AG09309 (cell line): ENCODE results near the gene ANKMY2.

Source experiments
- DNase-seq: peaks from one replicate; pipeline ENCODE4 v3.0.0-alpha.2; 2010; ENCODE audit warnings: low read depth
- H3K4me3 ChIP-seq: 2 replicates; pipeline ENCODE4 v1.5.1; 2011; ENCODE audit warnings: mild to moderate bottlenecking, low read depth, low read length, moderate library complexity; ENCODE audit not compliant: control insufficient read depth
- CTCF ChIP-seq: IDR thresholded peaks from 2 replicates; pipeline ENCODE4 v1.5.1; 2011; ENCODE audit warnings: mild to moderate bottlenecking, low read depth, low read length, inconsistent platforms; ENCODE audit not compliant: insufficient read depth, control insufficient read depth; ENCODE audit errors: missing control alignments

Gene ANKMY2

GRCh38 chr7:16627236-16627635 is 18.3 kb downstream of the ANKMY2 start:
- no peak overlapping the region for H3K4me3 ChIP-seq
- no peak for TF ChIP-seq CTCF
- DNase-seq = peak; percentile 39

GRCh38 chr7:16626388-16626787 is 19.2 kb downstream of the ANKMY2 start:
- DNase-seq = no peak
- no peak for TF ChIP-seq CTCF
- H3K4me3 ChIP-seq = no peak overlapping the region

GRCh38 chr7:16619979-16620408 is 25.6 kb downstream of the ANKMY2 start:
- H3K4me3 ChIP-seq = no peak overlapping the region
- TF ChIP-seq CTCF = no peak
- no peak for DNase-seq

DNA sequence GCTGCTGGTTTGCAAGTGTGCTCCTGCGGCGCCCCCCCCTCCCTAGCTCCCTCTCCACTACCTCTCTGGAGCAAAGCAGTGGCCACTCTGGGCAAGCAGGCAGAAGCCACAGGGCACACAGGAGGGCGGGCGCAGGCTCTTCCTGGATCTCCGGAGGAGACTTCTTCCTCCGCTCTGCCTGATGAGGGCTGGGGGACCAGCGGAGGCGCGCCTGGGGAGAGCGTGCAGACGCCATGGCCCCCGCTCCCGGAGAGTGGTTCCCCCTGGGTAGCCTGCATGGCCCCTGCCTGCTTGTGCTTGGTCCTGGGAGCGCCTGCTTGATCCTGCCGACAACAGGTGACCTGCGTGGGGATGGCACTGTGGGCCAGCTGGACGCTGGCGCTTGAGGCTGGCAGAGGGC is 29.0 kb downstream of the ANKMY2 start:
- no peak for TF ChIP-seq CTCF
- no peak overlapping the region for H3K4me3 ChIP-seq
- DNase-seq = no peak

- no peak for TF ChIP-seq CTCF
Observed at GRCh38 chr7:16616122-16616521, 29.4 kb downstream of the ANKMY2 start.

GRCh38 chr7:16615228-16615627 is 30.3 kb downstream of the ANKMY2 start:
- no peak for DNase-seq
- H3K4me3 ChIP-seq = no peak overlapping the region
- TF ChIP-seq CTCF = no peak

More at GRCh38 chr7:16616122-16616521, 29.4 kb downstream of the ANKMY2 start:
- no peak overlapping the region for H3K4me3 ChIP-seq
- no peak for DNase-seq

DNA sequence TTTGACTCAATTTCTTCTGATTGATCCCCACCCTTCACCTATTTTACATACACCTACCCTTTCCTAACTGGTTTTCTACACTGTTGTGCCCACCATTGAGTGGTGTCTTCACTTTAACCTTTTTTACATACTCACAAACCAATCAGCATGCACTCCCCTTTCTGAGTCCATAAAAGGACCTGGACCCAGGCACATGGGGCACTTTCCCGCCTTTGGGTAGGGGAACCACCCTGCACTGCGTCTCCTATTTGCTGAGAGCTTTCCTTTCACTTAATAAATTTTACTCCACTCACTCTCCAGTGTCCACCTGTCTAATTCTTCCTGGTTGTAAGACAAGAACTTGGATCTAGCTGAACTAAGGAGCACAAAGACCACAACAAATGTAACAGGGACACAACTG is 33.8 kb downstream of the ANKMY2 start:
- TF ChIP-seq CTCF = no peak
- no peak overlapping the region for H3K4me3 ChIP-seq

More for the DNA sequence above, 33.8 kb downstream of the ANKMY2 start:
- DNase-seq = no peak
